ENCODE measurements around the gene XKR8. TPM values are rescaled to one million over a fixed set of nuclear protein-coding genes. Genes with fewer than 3 reads are reported as not detected.
"Not testable (repeated sequence)": the region's sequence is repeated elsewhere in the genome, so short reads cannot be mapped to it uniquely, and the experiment has no call there.

Gene XKR8
- total RNA-seq, 2 experiments from 2014 or later, result 5.4 to 5.5 TPM

- H3K36me3 ChIP-seq (ENCODE audit: insufficient read depth, low read length), result peaks cover 66% of the 10 kb centered on the region
- intact Hi-C loops (cut with DNase I, micrococcal nuclease), result no loop called here
- CTCF ChIA-PET, result interaction anchor here (1.1 to 1.4 kb wide), 2 partner anchors 9 to 11 kb away, joined by 3 read pairs; no protein-coding TSS in a partner anchor
Observed at GRCh38 chr1:27999055-27999454, 39.3 kb downstream of the XKR8 start.

GRCh38 chr1:28002600-28002999, 42.8 kb downstream of the XKR8 start:
- ATAC-seq (ENCODE audit: poor library complexity) (no peak), DNase-seq (no peak)
- Mint-ChIP-seq H3K4me3 (no peak overlapping the region), H3K4me1 (ENCODE audit: low read depth) (no peaks in the 10 kb centered on the region), H3K27me3 (no peaks in the 10 kb centered on the region), H3K27ac (no peak overlapping the region), H3K9me3 (no peaks in the 10 kb centered on the region), H3K36me3 (ENCODE audit: low read depth) (peaks cover 54% of the 10 kb centered on the region)
- Histone ChIP-seq H3K4me1 (ENCODE audit: insufficient read depth, low read length) (no peaks in the 10 kb centered on the region), H3K9me3 (ENCODE audit: control insufficient read depth in 1 of 2, insufficient read depth in 1 of 2, low read length in 2 of 2) (no peaks in the 10 kb centered on the region), H3K27ac (ENCODE audit: low read depth in 1 of 2, low read length in 2 of 2) (no peak overlapping the region), H3K4me3 (ENCODE audit: low read length) (no peak overlapping the region), H3K27me3 (ENCODE audit: control insufficient read depth in 1 of 2, insufficient read depth in 2 of 2, low read length in 2 of 2) (no peaks in the 10 kb centered on the region), H3K36me3 (ENCODE audit: insufficient read depth, low read length) (peaks cover 51% of the 10 kb centered on the region)
- intact Hi-C loops (cut with DNase I, micrococcal nuclease), result no loop called here
- ChIA-PET POLR2A (no interaction called here), CTCF (no interaction called here)
- TF ChIP-seq CTCF (IDR thresholded peaks at IDR 0.05), result no peak

More at GRCh38 chr1:27999055-27999454, 39.3 kb downstream of the XKR8 start:
- H3K27ac ChIP-seq (ENCODE audit: low read depth in 1 of 2, low read length in 2 of 2), result no peak overlapping the region
- H3K4me1 ChIP-seq (ENCODE audit: insufficient read depth, low read length), result no peaks in the 10 kb centered on the region
- no peak for TF ChIP-seq CTCF (IDR thresholded peaks at IDR 0.05)
- Mint-ChIP-seq H3K9me3 (no peaks in the 10 kb centered on the region), H3K27ac (no peak overlapping the region), H3K4me1 (ENCODE audit: low read depth) (peaks cover under 1% of the 10 kb centered on the region), H3K27me3 (no peaks in the 10 kb centered on the region), H3K36me3 (ENCODE audit: low read depth) (peaks cover 55% of the 10 kb centered on the region), H3K4me3 (no peak overlapping the region)
- no peaks in the 10 kb centered on the region for H3K27me3 ChIP-seq (ENCODE audit: control insufficient read depth in 1 of 2, insufficient read depth in 2 of 2, low read length in 2 of 2)
- DNase-seq (no peak), ATAC-seq (ENCODE audit: poor library complexity) (no peak)
- no peaks in the 10 kb centered on the region for H3K9me3 ChIP-seq (ENCODE audit: control insufficient read depth in 1 of 2, insufficient read depth in 1 of 2, low read length in 2 of 2)
- POLR2A ChIA-PET, result interaction anchor here (1.2 kb wide), 1 partner anchor 173 kb away, joined by 4 read pairs; no protein-coding TSS in a partner anchor
- no peak overlapping the region for H3K4me3 ChIP-seq (ENCODE audit: low read length)

GRCh38 chr1:28003117-28003516, 43.3 kb downstream of the XKR8 start:
- H3K27ac Mint-ChIP-seq; H3K4me1 ChIP-seq (ENCODE audit: insufficient read depth, low read length); H3K9me3 Mint-ChIP-seq; H3K27me3 Mint-ChIP-seq; intact Hi-C loops (cut with DNase I, micrococcal nuclease); H3K27me3 ChIP-seq (ENCODE audit: control insufficient read depth in 1 of 2, insufficient read depth in 2 of 2, low read length in 2 of 2); POLR2A ChIA-PET; H3K9me3 ChIP-seq (ENCODE audit: control insufficient read depth in 1 of 2, insufficient read depth in 1 of 2, low read length in 2 of 2); H3K4me3 Mint-ChIP-seq; H3K27ac ChIP-seq (ENCODE audit: low read depth in 1 of 2, low read length in 2 of 2); DNase-seq; H3K4me3 ChIP-seq (ENCODE audit: low read length); ATAC-seq (ENCODE audit: poor library complexity); CTCF ChIA-PET; H3K4me1 Mint-ChIP-seq (ENCODE audit: low read depth): not testable (repeated sequence)
- H3K36me3 Mint-ChIP-seq (ENCODE audit: low read depth), result peaks cover 54% of the 10 kb centered on the region
- peaks cover 46% of the 10 kb centered on the region for H3K36me3 ChIP-seq (ENCODE audit: insufficient read depth, low read length)

- no peaks in the 10 kb centered on the region for H3K9me3 Mint-ChIP-seq
- H3K36me3 Mint-ChIP-seq (ENCODE audit: low read depth), result peaks cover 71% of the 10 kb centered on the region
- no peak overlapping the region for H3K4me3 Mint-ChIP-seq
- ATAC-seq (ENCODE audit: poor library complexity), result no peak
- Histone ChIP-seq H3K27me3 (ENCODE audit: control insufficient read depth in 1 of 2, insufficient read depth in 2 of 2, low read length in 2 of 2) (no peaks in the 10 kb centered on the region), H3K4me3 (ENCODE audit: low read length) (no peak overlapping the region), H3K27ac (ENCODE audit: low read depth in 1 of 2, low read length in 2 of 2) (no peak overlapping the region), H3K4me1 (ENCODE audit: insufficient read depth, low read length) (no peaks in the 10 kb centered on the region), H3K36me3 (ENCODE audit: insufficient read depth, low read length) (peaks cover 44% of the 10 kb centered on the region), H3K9me3 (ENCODE audit: control insufficient read depth in 1 of 2, insufficient read depth in 1 of 2, low read length in 2 of 2) (no peaks in the 10 kb centered on the region)
- no peak for DNase-seq
- ChIA-PET CTCF (no interaction called here), POLR2A (interaction anchor here (1.0 kb wide), 1 partner anchor 19 kb away, joined by 3 read pairs; no protein-coding TSS in a partner anchor)
- no peak for TF ChIP-seq CTCF (IDR thresholded peaks at IDR 0.05)
- no peak overlapping the region for H3K27ac Mint-ChIP-seq
- no peaks in the 10 kb centered on the region for H3K4me1 Mint-ChIP-seq (ENCODE audit: low read depth)
- no peaks in the 10 kb centered on the region for H3K27me3 Mint-ChIP-seq
- intact Hi-C loops (cut with DNase I, micrococcal nuclease), result no loop called here
Observed at GRCh38 chr1:28010969-28011368, 51.2 kb downstream of the XKR8 start.
